Measurements from ENCODE around the gene RNF182. TPM values are rescaled to one million over a fixed set of nuclear protein-coding genes. Genes with fewer than 3 reads are reported as not detected.

Gene RNF182
- total RNA-seq, 2 experiments from 2014 or later = not detected

GRCh38 chr6:13991393-13991792, 66.6 kb downstream of the RNF182 start:
- ChIA-PET CTCF (interaction anchor here (1.8 kb wide), 1 partner anchor 82 kb away, joined by 4 read pairs; no protein-coding TSS in a partner anchor), POLR2A (no interaction called here)
- Mint-ChIP-seq H3K36me3 (no peaks in the 10 kb centered on the region), H3K4me1 (ENCODE audit: low read depth) (no peaks in the 10 kb centered on the region), H3K9me3 (no peaks in the 10 kb centered on the region), H3K27ac (no peak overlapping the region), H3K4me3 (no peak overlapping the region), H3K27me3 (peaks cover 44% of the 10 kb centered on the region)
- intact Hi-C loops (cut with micrococcal nuclease) = loop anchor here (2.0 kb wide), 1 partner anchor 37 kb away; no protein-coding TSS in a partner anchor
- no peak for DNase-seq

- POLR2A ChIA-PET = no interaction called here
- H3K27ac Mint-ChIP-seq = no peak overlapping the region
- peaks cover 45% of the 10 kb centered on the region for H3K27me3 Mint-ChIP-seq
- no peaks in the 10 kb centered on the region for H3K36me3 Mint-ChIP-seq
- intact Hi-C loops (cut with micrococcal nuclease) = no loop called here
- DNase-seq = no peak
- CTCF ChIA-PET = interaction anchor here (1.8 kb wide), 1 partner anchor 84 kb away, joined by 4 read pairs; no protein-coding TSS in a partner anchor
- H3K4me1 Mint-ChIP-seq (ENCODE audit: low read depth) = no peaks in the 10 kb centered on the region
- no peak overlapping the region for H3K4me3 Mint-ChIP-seq
- H3K9me3 Mint-ChIP-seq = no peaks in the 10 kb centered on the region
Measured at GRCh38 chr6:13992417-13993055, 67.8 kb downstream of the RNF182 start.

GRCh38 chr6:13993416-13993815, 68.7 kb downstream of the RNF182 start:
- Mint-ChIP-seq H3K4me1 (ENCODE audit: low read depth) (no peaks in the 10 kb centered on the region), H3K36me3 (no peaks in the 10 kb centered on the region), H3K9me3 (no peaks in the 10 kb centered on the region), H3K27me3 (peaks cover 39% of the 10 kb centered on the region), H3K27ac (no peak overlapping the region), H3K4me3 (no peak overlapping the region)
- ChIA-PET CTCF (no interaction called here), POLR2A (no interaction called here)
- DNase-seq = no peak
- intact Hi-C loops (cut with micrococcal nuclease) = no loop called here

GRCh38 chr6:13998356-13998755, 73.6 kb downstream of the RNF182 start:
- ChIA-PET CTCF (interaction anchor here (1.4 to 1.5 kb wide), 2 partner anchors 69 to 90 kb away, joined by 3 to 4 read pairs; no protein-coding TSS in a partner anchor), POLR2A (no interaction called here)
- H3K9me3 Mint-ChIP-seq = no peaks in the 10 kb centered on the region
- H3K36me3 Mint-ChIP-seq = no peaks in the 10 kb centered on the region
- H3K4me1 Mint-ChIP-seq (ENCODE audit: low read depth) = no peaks in the 10 kb centered on the region
- no peak for DNase-seq
- H3K4me3 Mint-ChIP-seq = no peak overlapping the region
- no peak overlapping the region for H3K27ac Mint-ChIP-seq
- intact Hi-C loops (cut with micrococcal nuclease) = no loop called here
- H3K27me3 Mint-ChIP-seq = peaks cover 25% of the 10 kb centered on the region

GRCh38 chr6:14000901-14001300, 76.1 kb downstream of the RNF182 start:
- H3K27ac Mint-ChIP-seq = no peak overlapping the region
- CTCF ChIA-PET = no interaction called here

GRCh38 chr6:14001329-14002012, 76.7 kb downstream of the RNF182 start:
- Mint-ChIP-seq H3K4me3 (no peak overlapping the region), H3K27me3 (peaks cover 14% of the 10 kb centered on the region), H3K27ac (no peak overlapping the region), H3K4me1 (ENCODE audit: low read depth) (no peaks in the 10 kb centered on the region), H3K9me3 (no peaks in the 10 kb centered on the region), H3K36me3 (no peaks in the 10 kb centered on the region)
- no peak for DNase-seq
- ChIA-PET POLR2A (no interaction called here), CTCF (no interaction called here)
- intact Hi-C loops (cut with micrococcal nuclease) = no loop called here

More at GRCh38 chr6:14000901-14001300, 76.1 kb downstream of the RNF182 start:
- Mint-ChIP-seq H3K36me3 (no peaks in the 10 kb centered on the region), H3K4me3 (no peak overlapping the region), H3K9me3 (no peaks in the 10 kb centered on the region), H3K4me1 (ENCODE audit: low read depth) (no peaks in the 10 kb centered on the region), H3K27me3 (peaks cover 17% of the 10 kb centered on the region)
- DNase-seq = no peak
- POLR2A ChIA-PET = no interaction called here
- intact Hi-C loops (cut with micrococcal nuclease) = no loop called here

- ChIA-PET POLR2A (no interaction called here), CTCF (interaction anchor here (1.7 kb wide), 1 partner anchor 94 kb away, joined by 4 read pairs; no protein-coding TSS in a partner anchor)
- Mint-ChIP-seq H3K4me3 (no peak overlapping the region), H3K27ac (no peak overlapping the region), H3K4me1 (ENCODE audit: low read depth) (no peaks in the 10 kb centered on the region), H3K36me3 (no peaks in the 10 kb centered on the region), H3K27me3 (peaks cover 11% of the 10 kb centered on the region), H3K9me3 (no peaks in the 10 kb centered on the region)
- intact Hi-C loops (cut with micrococcal nuclease) = no loop called here
- DNase-seq = no peak
Measured at GRCh38 chr6:14002176-14002947, 77.6 kb downstream of the RNF182 start.

- no peak for DNase-seq
- H3K27me3 Mint-ChIP-seq = peaks cover 8% of the 10 kb centered on the region
- intact Hi-C loops (cut with micrococcal nuclease) = no loop called here
- ChIA-PET POLR2A (no interaction called here), CTCF (no interaction called here)
- no peaks in the 10 kb centered on the region for H3K36me3 Mint-ChIP-seq
- H3K9me3 Mint-ChIP-seq = no peaks in the 10 kb centered on the region
- H3K4me1 Mint-ChIP-seq (ENCODE audit: low read depth) = no peaks in the 10 kb centered on the region
- H3K27ac Mint-ChIP-seq = no peak overlapping the region
- H3K4me3 Mint-ChIP-seq = no peak overlapping the region
Measured at GRCh38 chr6:14004258-14004657, 79.5 kb downstream of the RNF182 start.

- CTCF ChIA-PET = no interaction called here
Measured at GRCh38 chr6:14008809-14009208, 84.1 kb downstream of the RNF182 start.

GRCh38 chr6:14009431-14009830, 84.7 kb downstream of the RNF182 start:
- no peaks in the 10 kb centered on the region for H3K9me3 Mint-ChIP-seq
- no peak for DNase-seq
- H3K4me1 Mint-ChIP-seq (ENCODE audit: low read depth) = no peaks in the 10 kb centered on the region
- no peak overlapping the region for H3K27ac Mint-ChIP-seq
- CTCF ChIA-PET = interaction anchor here (0.6 kb wide), 1 partner anchor 37 kb away, joined by 3 read pairs; no protein-coding TSS in a partner anchor
- H3K36me3 Mint-ChIP-seq = no peaks in the 10 kb centered on the region
- peaks cover 16% of the 10 kb centered on the region for H3K27me3 Mint-ChIP-seq
- intact Hi-C loops (cut with micrococcal nuclease) = no loop called here
- POLR2A ChIA-PET = no interaction called here
- no peak overlapping the region for H3K4me3 Mint-ChIP-seq

More at GRCh38 chr6:14008809-14009208, 84.1 kb downstream of the RNF182 start:
- no peak overlapping the region for H3K4me3 Mint-ChIP-seq
- no peaks in the 10 kb centered on the region for H3K36me3 Mint-ChIP-seq
- intact Hi-C loops (cut with micrococcal nuclease) = no loop called here
- POLR2A ChIA-PET = no interaction called here
- no peaks in the 10 kb centered on the region for H3K4me1 Mint-ChIP-seq (ENCODE audit: low read depth)
- no peak for DNase-seq
- no peak overlapping the region for H3K27ac Mint-ChIP-seq
- H3K27me3 Mint-ChIP-seq = peaks cover 17% of the 10 kb centered on the region
- no peaks in the 10 kb centered on the region for H3K9me3 Mint-ChIP-seq

- H3K9me3 Mint-ChIP-seq = no peaks in the 10 kb centered on the region
- intact Hi-C loops (cut with micrococcal nuclease) = no loop called here
- no peak for DNase-seq
- H3K27me3 Mint-ChIP-seq = peaks cover 16% of the 10 kb centered on the region
- ChIA-PET CTCF (interaction anchor here (2.0 kb wide), 1 partner anchor 36 kb away, joined by 5 read pairs; no protein-coding TSS in a partner anchor), POLR2A (no interaction called here)
- H3K4me3 Mint-ChIP-seq = no peak overlapping the region
- no peak overlapping the region for H3K27ac Mint-ChIP-seq
- H3K36me3 Mint-ChIP-seq = no peaks in the 10 kb centered on the region
- H3K4me1 Mint-ChIP-seq (ENCODE audit: low read depth) = no peaks in the 10 kb centered on the region
Measured at GRCh38 chr6:14010275-14010674, 85.5 kb downstream of the RNF182 start.

GRCh38 chr6:14012313-14013030, 87.7 kb downstream of the RNF182 start:
- no peak overlapping the region for H3K4me3 Mint-ChIP-seq
- no peak overlapping the region for H3K27ac Mint-ChIP-seq
- no peaks in the 10 kb centered on the region for H3K4me1 Mint-ChIP-seq (ENCODE audit: low read depth)
- no peaks in the 10 kb centered on the region for H3K9me3 Mint-ChIP-seq
- ChIA-PET POLR2A (no interaction called here), CTCF (no interaction called here)
- H3K27me3 Mint-ChIP-seq = peaks cover 17% of the 10 kb centered on the region
- H3K36me3 Mint-ChIP-seq = no peaks in the 10 kb centered on the region
- DNase-seq = no peak
- intact Hi-C loops (cut with micrococcal nuclease) = no loop called here

Measured in activated CD4-positive, alpha-beta memory T cell treated with anti-CD3 and anti-CD28 coated beads for 36 hours (primary cell).